Gastrocnemius medialis (tissue), 4 donors: ENCODE data around the gene SERINC4. TPM values are rescaled to one million over a fixed set of nuclear protein-coding genes. Genes with fewer than 3 reads are reported as not detected.
"Not testable (repeated sequence)": the region's sequence is repeated elsewhere in the genome, so short reads cannot be mapped to it uniquely, and the experiment has no call there.

Experiments
- ATAC-seq, 2 donors: fragments of 150-250 bp; one replicate each; pipeline ENCODE4 v1.9.1; 2016
- DNase-seq, 2 donors: peaks; one replicate each; pipeline ENCODE4 v3.0.0-alpha.2; 2019
- H3K27ac ChIP-seq, 4 donors: fragments of 200-600 bp; sonication (generic); 1 replicate in 1 of 4; 2 replicates in 3 of 4; pipeline ENCODE4 v1.5.1; 2016 to 2018; ENCODE audit warnings: mild to moderate bottlenecking in 2 of 4, moderate library complexity in 1 of 4
- H3K27me3 ChIP-seq, 3 donors: fragments of 200-600 bp; sonication (generic) in 2 of 3; 1 replicate in 1 of 3; 2 replicates in 2 of 3; pipeline versions ENCODE4 v1.5.1 to v1.6.0; 2016 to 2019; ENCODE audit warnings: mild to moderate bottlenecking in 1 of 3, moderate library complexity in 1 of 3
- H3K36me3 ChIP-seq, 2 donors: fragments of 200-600 bp; sonication (generic) in 1 of 2; one replicate each; pipeline ENCODE4 v1.5.1; 2017 to 2018
- H3K4me1 ChIP-seq, 2 donors: fragments of 200-600 bp; sonication (generic) in 1 of 2; one replicate each; pipeline ENCODE4 v1.5.1; 2016 to 2017; ENCODE audit warnings: mild to moderate bottlenecking in 2 of 2
- H3K4me3 ChIP-seq, 4 donors: fragments of 200-600 bp; sonication (generic) in 3 of 4; 1 replicate in 1 of 4; 2 replicates in 3 of 4; pipeline ENCODE4 v1.5.1; 2016 to 2019; ENCODE audit warnings: mild to moderate bottlenecking in 2 of 4
- H3K9me3 ChIP-seq, 3 donors: fragments of 200-600 bp; sonication (generic) in 2 of 3; 1 replicate in 1 of 3; 2 replicates in 2 of 3; pipeline ENCODE4 v1.5.1; 2016 to 2019
- POLR2A ChIP-seq, 2 donors: fragments of 450-650 bp; IDR thresholded peaks; one replicate each; pipeline ENCODE4 v1.6.1; 2017; ENCODE audit warnings: antibody characterized with exemption in 2 of 2, mild to moderate bottlenecking in 2 of 2, moderate library complexity in 2 of 2
- in situ Hi-C, 4 donors: fragments of 200-750 bp; cut with MboI; loops; one replicate each; pipeline versions ENCODE4 v1.15.0 to v1.8.0; 2017; ENCODE audit warnings: low sequenced_read_pairs in 4 of 4
- intact Hi-C: fragments of 100-400 bp; cut with DNase I; formaldehyde crosslinking; loops from one replicate; pipeline ENCODE4 v1.15.1; 2023; ENCODE audit warnings: low total_unique reads
- total RNA-seq, 4 donors: library from RNA; depleted of rRNA; stranded (reverse); fragments of >200 nt; gene quantifications; one replicate each; pipeline versions ENCODE4 v1.1.0 to v1.2.3, GENCODE V29; 2016
- TF ChIP-seq, protein P1 (sequence below), 5 experiments: fragments of 450-650 bp in 3 of 5; fragments of 200-600 bp in 2 of 5; sonication (generic) in 2 of 5; IDR thresholded peaks in 4 of 5; conservative IDR thresholded peaks in 1 of 5; 1 replicate in 4 of 5; 2 replicates in 1 of 5; pipeline ENCODE4 v1.5.1; 2016 to 2019; ENCODE audit warnings: antibody characterized with exemption in 5 of 5, mild to moderate bottlenecking in 3 of 5, moderate library complexity in 3 of 5

Gene SERINC4
- total RNA-seq, 4 donors from 2014 or later = 0.18 to 0.82 (median 0.29) TPM; not detected in 1

DNA sequence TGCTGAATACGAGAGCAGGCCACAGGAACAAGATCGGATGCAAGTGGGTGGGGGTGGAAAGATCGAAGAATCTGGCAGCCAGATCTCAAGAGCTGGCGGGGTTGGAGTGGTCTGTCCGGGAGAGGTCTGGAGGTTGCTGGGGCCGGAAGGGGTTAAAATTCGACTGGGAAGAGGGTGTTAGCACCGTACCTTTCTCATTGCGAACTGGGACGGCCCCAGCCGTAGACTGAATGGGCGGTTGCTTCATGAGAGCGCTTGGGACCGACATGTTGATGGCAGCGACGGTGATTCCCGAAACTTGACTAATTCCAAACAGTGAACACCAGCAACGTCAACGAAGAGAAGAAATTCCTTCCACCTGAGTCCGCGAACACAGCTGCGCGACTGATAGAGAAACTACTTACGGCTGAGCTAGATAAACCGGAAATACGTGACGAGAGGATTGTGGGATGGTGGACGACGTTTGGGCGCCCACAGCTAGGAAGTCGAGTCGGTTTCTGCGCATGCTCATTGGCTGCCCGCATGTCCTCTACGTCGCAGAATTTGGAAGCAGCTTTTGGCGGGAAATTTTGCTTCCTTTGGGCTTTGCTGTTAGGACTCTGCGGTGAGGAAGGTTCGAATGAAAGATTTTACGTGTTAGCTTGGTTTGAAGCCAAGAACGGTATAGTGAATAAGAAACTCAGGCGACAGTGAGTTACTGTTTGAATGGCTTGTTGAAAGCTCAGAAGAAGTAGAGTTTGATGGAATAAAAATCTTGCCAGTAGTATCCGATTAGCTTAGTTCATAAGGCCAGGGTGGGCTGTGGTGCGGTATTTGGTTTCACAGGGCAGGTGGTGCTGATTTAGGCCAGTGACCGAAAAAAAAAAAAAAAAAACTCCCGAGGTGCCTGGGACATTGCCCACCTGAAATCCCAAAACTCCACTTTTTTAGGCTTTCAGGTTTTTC, 24.6 kb upstream of the SERINC4 start, which contains the start of gene MFAP1:
TSS of gene MFAP1 (minus strand) at position 389 of the 945 bp plus-strand sequence. CDS start at position 268, 121 bp downstream.
- DNase-seq (peak; percentile 95), ATAC-seq (peak; percentile 99)
- in situ Hi-C loops (no loop called here), intact Hi-C loops (loop anchor here (1.0 kb wide), 1 partner anchor 24 kb away; the partner anchor contains the start of genes HYPK and SERINC4)
- H3K27me3 ChIP-seq = peaks cover 4 to 25% (median 24%) of the 10 kb centered on the region in 3 donors
- peak within 1 kb of the TSS; percentile 85 to 93 (median 90) for H3K27ac ChIP-seq
- H3K4me3 ChIP-seq = peak within 1 kb of the TSS; percentile 65 to 90 (median 86)
- peaks cover 18 to 37% of the 10 kb centered on the region in 2 donors for H3K4me1 ChIP-seq
- TF ChIP-seq, protein P1, sequence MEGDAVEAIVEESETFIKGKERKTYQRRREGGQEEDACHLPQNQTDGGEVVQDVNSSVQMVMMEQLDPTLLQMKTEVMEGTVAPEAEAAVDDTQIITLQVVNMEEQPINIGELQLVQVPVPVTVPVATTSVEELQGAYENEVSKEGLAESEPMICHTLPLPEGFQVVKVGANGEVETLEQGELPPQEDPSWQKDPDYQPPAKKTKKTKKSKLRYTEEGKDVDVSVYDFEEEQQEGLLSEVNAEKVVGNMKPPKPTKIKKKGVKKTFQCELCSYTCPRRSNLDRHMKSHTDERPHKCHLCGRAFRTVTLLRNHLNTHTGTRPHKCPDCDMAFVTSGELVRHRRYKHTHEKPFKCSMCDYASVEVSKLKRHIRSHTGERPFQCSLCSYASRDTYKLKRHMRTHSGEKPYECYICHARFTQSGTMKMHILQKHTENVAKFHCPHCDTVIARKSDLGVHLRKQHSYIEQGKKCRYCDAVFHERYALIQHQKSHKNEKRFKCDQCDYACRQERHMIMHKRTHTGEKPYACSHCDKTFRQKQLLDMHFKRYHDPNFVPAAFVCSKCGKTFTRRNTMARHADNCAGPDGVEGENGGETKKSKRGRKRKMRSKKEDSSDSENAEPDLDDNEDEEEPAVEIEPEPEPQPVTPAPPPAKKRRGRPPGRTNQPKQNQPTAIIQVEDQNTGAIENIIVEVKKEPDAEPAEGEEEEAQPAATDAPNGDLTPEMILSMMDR (IDR thresholded peaks at IDR 0.05 in 4 of 5, conservative IDR thresholded peaks at IDR 0.05 in 1 of 5) = no peak
- peak; percentile 82 to 84 for TF ChIP-seq POLR2A (IDR thresholded peaks at IDR 0.05)
- H3K36me3 ChIP-seq = peaks cover 0 to 13% of the 10 kb centered on the region in 2 donors
- no peaks in the 10 kb centered on the region for H3K9me3 ChIP-seq

DNA sequence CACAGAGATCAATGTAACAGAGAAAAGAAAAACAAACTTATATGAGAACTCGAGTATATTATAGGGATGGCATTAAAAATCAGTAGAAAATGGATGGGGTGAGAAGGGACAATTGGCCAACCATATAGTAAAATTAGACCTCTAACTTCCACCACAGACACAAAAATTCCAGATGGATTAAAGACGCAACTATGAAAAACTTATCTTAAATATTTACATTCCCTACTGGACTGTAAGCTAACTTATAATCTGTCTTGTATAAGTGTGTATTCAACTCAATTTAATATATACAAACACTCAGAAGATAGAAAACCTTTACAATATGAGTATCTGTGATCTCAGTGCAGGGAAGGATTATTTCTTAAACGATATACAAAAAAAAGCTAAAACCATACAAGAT, 21.5 kb upstream of the SERINC4 start:
- intact Hi-C loops = no loop called here
- in situ Hi-C loops = no loop called here
- no peak overlapping the region for H3K4me3 ChIP-seq

DNA sequence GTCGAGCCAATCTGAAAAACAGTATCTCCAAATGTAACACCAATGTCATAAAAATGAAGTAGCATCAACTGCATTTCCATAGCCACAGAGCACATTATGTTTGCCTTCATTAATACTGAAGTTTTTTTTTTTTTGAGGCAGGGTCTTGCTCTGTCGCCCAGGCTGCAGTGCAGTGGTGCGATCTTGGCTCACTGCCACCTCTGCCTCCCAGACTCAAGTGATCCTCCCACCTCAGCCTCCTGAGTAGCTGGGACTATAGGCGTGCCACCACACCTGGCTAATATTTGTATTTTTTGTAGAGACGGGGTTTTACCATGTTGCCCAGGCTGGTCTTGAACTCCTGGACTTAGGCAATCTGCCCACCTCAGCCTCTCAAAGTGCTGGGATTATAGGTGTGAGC, 15.0 kb upstream of the SERINC4 start:
- H3K4me1 ChIP-seq, DNase-seq, H3K4me3 ChIP-seq, H3K9me3 ChIP-seq, H3K27me3 ChIP-seq, intact Hi-C loops, ATAC-seq, H3K27ac ChIP-seq, in situ Hi-C loops: not testable (repeated sequence)
- H3K36me3 ChIP-seq = peaks cover 0 to 75% of the 10 kb centered on the region in 2 donors

More for the DNA sequence above, 21.5 kb upstream of the SERINC4 start:
- DNase-seq = no peak
- TF ChIP-seq, protein P1 (IDR thresholded peaks at IDR 0.05 in 4 of 5, conservative IDR thresholded peaks at IDR 0.05 in 1 of 5) = no peak
- no peak for TF ChIP-seq POLR2A (IDR thresholded peaks at IDR 0.05)
- H3K27ac ChIP-seq = no peak overlapping the region
- peaks cover 4 to 11% (median 6%) of the 10 kb centered on the region in 3 donors for H3K27me3 ChIP-seq
- H3K36me3 ChIP-seq = peaks cover 0 to 23% of the 10 kb centered on the region in 2 donors
- H3K4me1 ChIP-seq = peaks cover 18 to 29% of the 10 kb centered on the region in 2 donors
- ATAC-seq = no peak
- no peaks in the 10 kb centered on the region for H3K9me3 ChIP-seq

DNA sequence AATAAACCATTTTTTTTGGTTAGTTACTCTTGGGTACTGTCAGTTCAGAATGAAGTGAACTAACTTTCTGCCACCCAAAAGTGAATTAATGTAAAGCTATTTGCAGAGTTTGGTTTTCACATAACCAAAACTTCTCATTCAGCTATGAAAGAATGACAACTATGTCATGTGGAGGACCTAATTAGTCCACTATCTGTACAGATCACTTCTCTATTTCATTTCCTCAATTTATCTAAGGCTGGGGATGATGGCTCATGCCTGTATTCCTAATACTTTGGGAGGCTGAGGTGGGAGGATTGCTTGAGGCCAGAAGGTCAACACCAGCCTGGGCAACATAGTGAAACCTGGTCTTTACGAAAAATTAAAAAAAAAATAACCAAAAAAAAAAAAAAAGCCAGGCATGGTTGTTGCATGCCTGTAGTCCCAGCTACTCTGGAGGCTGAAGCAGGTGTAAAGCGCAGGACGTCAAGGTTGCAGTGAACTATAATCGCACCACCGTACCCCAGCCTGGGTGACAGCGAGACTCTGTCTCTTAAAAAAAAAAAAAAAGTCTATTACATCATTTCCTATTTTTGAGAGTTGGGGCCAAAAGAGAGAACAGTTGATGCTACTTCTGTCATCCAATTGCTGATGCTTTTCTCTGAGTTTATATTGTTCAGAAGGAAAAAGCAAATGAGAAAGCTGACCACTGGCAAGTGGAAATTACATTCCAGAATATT, 9.1 kb upstream of the SERINC4 start:
- H3K27ac ChIP-seq = no peak overlapping the region
- H3K4me3 ChIP-seq = no peak overlapping the region
- peaks cover 8 to 99% of the 10 kb centered on the region in 2 donors for H3K36me3 ChIP-seq
- no peaks in the 10 kb centered on the region for H3K27me3 ChIP-seq
- no peaks in the 10 kb centered on the region for H3K4me1 ChIP-seq
- H3K9me3 ChIP-seq = no peaks in the 10 kb centered on the region
- in situ Hi-C loops (no loop called here), intact Hi-C loops (no loop called here)
- ATAC-seq = no peak
- TF ChIP-seq POLR2A (IDR thresholded peaks at IDR 0.05) = no peak
- TF ChIP-seq, protein P1 (IDR thresholded peaks at IDR 0.05 in 4 of 5, conservative IDR thresholded peaks at IDR 0.05 in 1 of 5) = no peak
- no peak for DNase-seq
